Left lung (tissue), 10 donors: Measurements from ENCODE around the gene CHRNA9. TPM values are rescaled to one million over a fixed set of nuclear protein-coding genes. Genes with fewer than 3 reads are reported as not detected.
A peak's percentile ranks its signal among the peaks of the same experiment; 100 is the strongest.

ENCODE experiments used
- ATAC-seq: fragments of 200-7000 bp; cut with Tn5 transposase; one replicate; pipeline ENCODE4 v1.9.1; 2020; ENCODE audit warnings: moderate library complexity
- DNase-seq, 4 donors: peaks; one replicate each; pipeline ENCODE4 v3.0.0-alpha.2; 2013 to 2020
- H3K27ac ChIP-seq, 2 donors: fragments of 200-600 bp; sonication (generic) in 1 of 2; one replicate each; pipeline versions ENCODE4 v1.5.0 to v1.8.0; 2020 to 2021
- H3K27me3 ChIP-seq, 2 donors: fragments of 200-600 bp; sonication (generic) in 1 of 2; one replicate each; pipeline versions ENCODE4 v1.5.0 to v1.8.0; 2020 to 2021
- H3K36me3 ChIP-seq, 2 donors: fragments of 200-600 bp; sonication (generic) in 1 of 2; one replicate each; pipeline versions ENCODE4 v1.5.0 to v1.8.0; 2020 to 2021
- H3K4me1 ChIP-seq, 2 donors: fragments of 200-600 bp; one replicate each; pipeline ENCODE4 v1.8.0; 2021
- H3K4me3 ChIP-seq, 2 donors: fragments of 200-600 bp; sonication (generic) in 1 of 2; one replicate each; pipeline versions ENCODE4 v1.5.0 to v1.8.0; 2020 to 2021; ENCODE audit warnings: mild to moderate bottlenecking in 1 of 2
- H3K9me3 ChIP-seq, 2 donors: fragments of 200-600 bp; sonication (generic) in 1 of 2; one replicate each; pipeline versions ENCODE4 v1.5.0 to v1.8.0; 2020 to 2021
- CTCF ChIP-seq, 2 donors: fragments of 200-600 bp; sonication (generic) in 1 of 2; IDR thresholded peaks; one replicate each; pipeline versions ENCODE4 v1.5.0 to v1.8.0; 2021; ENCODE audit warnings: antibody characterized with exemption in 2 of 2
- intact Hi-C, 2 donors: fragments of 100-400 bp; cut with DNase I; formaldehyde crosslinking; loops; one replicate each; pipeline versions ENCODE4 v1.11.2 to v1.14.2; 2022
- polyA plus RNA-seq, 6 donors: library from polyadenylated mRNA; unstranded; fragments of 120-200 nt; gene quantifications; one replicate each; pipeline ENCODE4 v1.2.1, GENCODE V29; 2013; ENCODE audit not compliant: insufficient read length in 6 of 6
- total RNA-seq, 2 donors: library from RNA; stranded (reverse); fragmentation: NEBNext Ultra II Directional; extraction: Animal tissue kit (Norgen Biotek cat#: 25700); gene quantifications; one replicate each; pipeline ENCODE4 v1.2.1, GENCODE V29; 2021
- donor health status: DM: no; HTN: yes; CAD: no.
- donor health status: DM: no; HTN: no; CAD: no.

The CHRNA9 gene
- total and polyA plus RNA-seq, 8 donors, result not detected

DNA sequence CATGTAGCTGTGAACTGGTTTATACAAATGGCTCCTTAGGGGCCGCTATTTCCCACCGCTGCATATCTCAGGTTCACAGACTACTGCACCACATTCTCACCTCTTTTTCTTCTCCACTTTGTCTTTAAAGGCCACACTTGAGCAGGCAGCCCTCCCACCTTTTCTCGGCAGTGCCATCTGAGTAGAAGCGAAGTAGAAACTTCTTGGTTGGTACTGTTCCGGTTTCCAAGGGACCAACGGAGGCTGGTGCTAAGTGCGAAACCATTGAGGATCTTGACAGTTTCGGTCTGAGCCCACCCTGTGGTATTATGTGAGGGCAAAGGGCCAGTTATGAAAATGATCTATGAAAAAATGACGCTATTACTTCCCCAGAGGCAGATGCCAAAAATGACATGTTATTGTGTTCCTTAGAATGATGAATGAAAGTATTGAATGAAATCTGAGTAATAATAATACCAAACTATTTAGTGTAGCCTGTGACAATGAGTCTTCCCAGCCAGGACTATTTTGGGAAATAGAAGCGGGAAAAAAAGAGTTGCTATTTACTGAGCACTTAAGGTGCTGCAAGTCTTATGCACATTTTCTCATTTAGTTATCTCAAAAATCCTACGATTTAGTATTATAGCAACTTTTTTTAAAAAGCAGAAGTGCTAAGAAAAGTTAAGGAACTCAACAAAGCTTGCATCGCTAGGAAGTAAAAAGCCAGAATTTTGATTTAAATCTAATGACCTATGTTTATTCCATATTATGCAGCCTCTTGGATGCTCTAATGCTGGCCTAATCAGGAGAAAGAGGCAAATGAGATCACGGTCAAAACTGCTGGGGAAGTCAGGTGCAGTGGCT lies 29.6 kb upstream of the CHRNA9 start:
- Histone ChIP-seq H3K27ac (peak overlapping the region in 1 of 2 donors; percentile 28), H3K9me3 (no peaks in the 10 kb centered on the region), H3K4me3 (no peak overlapping the region), H3K36me3 (no peaks in the 10 kb centered on the region), H3K4me1 (peaks cover 0 to 45% of the 10 kb centered on the region in 2 donors), H3K27me3 (no peaks in the 10 kb centered on the region)
- DNase-seq (no peak), ATAC-seq (no peak)
- no peak for TF ChIP-seq CTCF (IDR thresholded peaks at IDR 0.05)
- intact Hi-C loops, result loop anchor here in 1 of 2 donors (10.0 kb wide), 1 partner anchor 151 kb away; no protein-coding TSS in a partner anchor

GRCh38 chr4:40306226-40306625 lies 28.9 kb upstream of the CHRNA9 start:
- no peaks in the 10 kb centered on the region for H3K27me3 ChIP-seq
- intact Hi-C loops, result loop anchor here in 1 of 2 donors (10.0 kb wide), 1 partner anchor 151 kb away; no protein-coding TSS in a partner anchor
- H3K4me1 ChIP-seq, result peaks cover 0 to 45% of the 10 kb centered on the region in 2 donors
- ATAC-seq, result no peak
- H3K9me3 ChIP-seq, result no peaks in the 10 kb centered on the region
- H3K27ac ChIP-seq, result peak overlapping the region in 1 of 2 donors; percentile 28
- no peaks in the 10 kb centered on the region for H3K36me3 ChIP-seq
- TF ChIP-seq CTCF (IDR thresholded peaks at IDR 0.05), result no peak
- DNase-seq, result no peak
- no peak overlapping the region for H3K4me3 ChIP-seq

DNA sequence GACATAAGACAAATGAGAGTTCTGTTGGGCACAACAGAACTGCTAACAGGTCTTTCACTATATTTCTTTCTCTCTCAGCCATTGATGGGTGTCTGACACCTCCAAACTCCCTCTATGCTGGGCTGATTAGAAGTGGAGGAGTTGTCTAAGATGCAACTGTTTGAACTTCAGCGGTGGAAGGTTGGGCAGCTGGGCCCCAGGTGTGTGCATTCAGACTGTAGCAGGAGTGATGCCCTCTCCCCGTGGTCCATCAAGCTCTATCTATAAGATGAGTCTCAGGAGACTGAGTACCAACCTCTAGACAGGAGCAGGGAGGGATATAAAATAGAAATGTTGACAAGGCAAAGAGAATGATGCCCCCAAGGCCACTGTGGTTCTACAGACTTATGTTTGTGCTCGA lies 28.2 kb upstream of the CHRNA9 start:
- no peaks in the 10 kb centered on the region for H3K27me3 ChIP-seq
- no peaks in the 10 kb centered on the region for H3K9me3 ChIP-seq
- H3K36me3 ChIP-seq, result no peaks in the 10 kb centered on the region
- no peak for TF ChIP-seq CTCF (IDR thresholded peaks at IDR 0.05)
- ATAC-seq, result no peak
- H3K4me3 ChIP-seq, result no peak overlapping the region
- H3K4me1 ChIP-seq, result peaks cover 0 to 52% of the 10 kb centered on the region in 2 donors
- no peak for DNase-seq
- intact Hi-C loops, result loop anchor here in 1 of 2 donors (10.0 kb wide), 1 partner anchor 152 kb away; no protein-coding TSS in a partner anchor
- peak overlapping the region in 1 of 2 donors; percentile 69 for H3K27ac ChIP-seq

DNA sequence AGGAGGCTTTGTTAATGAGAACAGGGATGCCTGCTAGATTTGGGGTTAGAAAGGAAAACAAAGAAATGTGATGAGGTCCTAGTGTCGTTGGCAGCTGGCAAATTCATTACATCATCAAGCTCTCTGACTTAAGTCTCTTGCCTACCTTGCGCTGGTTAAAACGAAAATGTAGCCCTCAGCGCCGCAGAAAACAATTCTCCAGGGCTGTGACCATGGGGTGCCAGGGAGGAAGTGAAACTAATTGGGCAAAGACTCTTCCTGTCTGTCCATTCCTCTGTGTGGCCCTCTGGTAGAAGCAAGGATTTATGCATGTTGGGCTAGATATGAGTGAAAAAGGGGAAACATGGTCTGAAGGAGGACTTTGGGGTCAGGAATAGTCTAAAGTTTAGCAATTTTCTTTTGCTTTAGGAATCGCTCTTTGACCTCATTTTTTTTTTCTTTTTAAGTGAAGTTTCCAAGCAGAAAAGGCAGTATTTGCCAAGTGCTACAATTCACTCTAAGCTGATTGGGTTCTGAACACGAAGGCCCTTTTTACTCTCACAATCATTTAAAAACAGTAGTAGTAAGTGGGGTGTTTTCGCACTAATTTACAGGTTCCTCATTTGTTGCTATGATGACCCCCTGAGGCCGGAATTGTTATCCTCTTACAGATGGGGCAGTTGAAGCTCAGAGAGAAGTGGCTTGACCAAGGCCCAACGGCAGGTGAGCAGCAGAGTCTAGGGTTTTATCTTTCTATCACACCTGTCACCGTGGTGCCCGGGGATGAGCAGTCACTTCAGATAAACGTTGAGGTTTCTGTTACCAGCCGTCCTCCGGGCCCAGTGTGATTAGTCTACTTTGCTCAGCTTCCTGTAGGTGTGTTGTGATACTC lies 27.3 kb upstream of the CHRNA9 start:
- Histone ChIP-seq H3K27me3 (no peaks in the 10 kb centered on the region), H3K4me1 (peaks cover 0 to 53% of the 10 kb centered on the region in 2 donors), H3K9me3 (no peaks in the 10 kb centered on the region), H3K36me3 (no peaks in the 10 kb centered on the region), H3K4me3 (no peak overlapping the region), H3K27ac (peak overlapping the region; percentile 4 to 69)
- intact Hi-C loops, result loop anchor here in 1 of 2 donors (10.0 kb wide), 1 partner anchor 153 kb away; no protein-coding TSS in a partner anchor
- peak in 1 of 4 donors; percentile 67 for DNase-seq
- no peak for TF ChIP-seq CTCF (IDR thresholded peaks at IDR 0.05)
- peak; percentile 51 for ATAC-seq
